A549 treated with Hydrocortisone at 1 μM for 4 hours (cell line): ENCODE data around the gene DHFR2. TPM values are rescaled to one million over a fixed set of nuclear protein-coding genes. Genes with fewer than 3 reads are reported as not detected.

Source experiments
- total RNA-seq: library from RNA; stranded (reverse); fragments of 200-300 nt; extraction: Qiagen RNA extraction; gene quantifications from 5 replicates; pipeline ENCODE4 v1.2.3, GENCODE V29; 2022

The DHFR2 gene
- 2.6 to 4.2 TPM (median 3.3 TPM) in 5 replicates for total RNA-seq

DNA sequence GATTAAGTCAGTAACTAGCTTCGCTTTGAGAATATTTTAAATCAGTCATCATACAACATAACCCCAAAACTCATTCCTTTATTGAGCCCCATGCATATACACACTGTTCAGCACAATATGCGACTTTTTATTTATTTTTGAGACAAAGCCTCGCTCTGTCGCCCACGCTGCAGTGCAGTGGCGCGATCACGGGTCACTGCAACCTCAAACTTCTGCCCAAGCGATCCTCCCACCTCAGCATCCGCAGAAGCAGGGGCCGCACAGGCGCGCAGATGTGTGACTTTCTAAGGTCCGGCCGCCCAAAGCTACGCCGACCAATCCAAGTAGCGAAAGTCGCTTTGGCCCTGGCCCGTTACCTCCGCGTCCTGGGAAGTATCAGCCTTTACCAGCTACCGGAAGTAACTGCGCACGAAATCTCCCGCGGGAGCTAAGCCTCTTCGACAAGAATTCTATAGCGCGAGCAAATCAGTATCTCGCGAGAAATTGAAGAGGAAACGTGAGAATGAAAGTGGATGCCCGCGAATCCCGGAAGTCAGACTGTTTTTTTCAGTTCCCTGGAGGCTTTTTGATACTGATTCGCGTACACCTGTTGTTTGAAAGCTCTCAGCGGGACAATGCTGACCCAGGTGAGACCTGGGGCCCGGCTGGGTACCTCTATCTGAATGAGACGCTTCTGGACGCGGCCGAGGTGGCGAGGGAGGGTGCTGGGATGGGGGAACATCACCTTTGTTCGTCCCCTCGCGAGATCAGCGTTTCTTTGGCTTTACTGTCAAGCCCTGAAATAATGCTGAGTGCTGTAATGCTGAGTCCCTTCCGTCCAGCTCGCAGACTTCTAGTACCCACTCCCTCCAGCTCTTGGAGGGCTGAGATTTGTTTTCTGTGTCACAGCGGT, at the start of gene DHFR2, which contains the start of gene NSUN3:
Gene DHFR2 (minus strand): TSS at position 404 of the 892 bp plus-strand sequence. CDS start 1,405 bp downstream, outside the sequence.
Gene NSUN3 (plus strand): TSS at position 549 of the 892 bp plus-strand sequence. CDS start 66 bp downstream, at position 615.

DNA sequence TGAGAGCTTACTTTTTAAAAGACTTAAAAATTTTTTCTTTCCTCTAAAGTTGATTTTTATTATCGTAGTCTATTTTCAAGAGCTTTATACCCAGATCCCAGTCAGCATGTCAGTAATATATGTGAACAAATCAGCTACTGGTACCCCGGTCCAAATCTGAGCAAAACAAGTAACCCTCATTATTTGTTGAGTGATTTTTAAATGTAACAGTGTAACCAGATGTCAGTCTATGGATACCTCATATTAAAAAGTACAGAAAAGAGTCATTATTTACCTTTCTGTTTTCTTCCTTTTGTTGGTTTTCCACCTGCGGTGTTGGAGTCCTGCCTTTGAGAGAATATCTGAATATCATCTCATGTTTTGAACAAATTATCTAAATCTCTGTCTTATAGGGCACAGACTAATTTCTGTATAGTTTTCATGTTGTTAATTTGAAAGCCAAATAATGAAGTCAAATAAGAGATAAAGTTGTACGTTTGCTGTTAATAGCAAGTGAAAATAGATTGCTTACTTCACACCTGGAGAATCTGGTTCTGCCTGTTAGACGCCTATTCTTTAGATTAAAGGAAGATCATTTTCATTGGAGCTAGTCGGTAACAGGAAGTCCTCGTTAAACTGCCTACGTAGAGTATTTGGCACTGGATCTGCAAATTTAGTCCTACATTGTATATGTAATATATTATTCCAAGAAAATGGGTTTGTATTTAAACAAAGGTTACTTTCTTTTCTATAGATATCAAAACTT, 34.5 kb downstream of the DHFR2 start, which contains the start of gene STX19:
Gene STX19 (minus strand): TSS at position 505 of the 745 bp plus-strand sequence. CDS start 13,328 bp downstream, outside the sequence.

Other genes starting within 250 kb of the DHFR2 start
- gene PROS1, start 89.0 kb downstream of the DHFR2 start, total RNA-seq = 9.1 to 13.9 TPM (median 11.6 TPM) in 5 replicates
- 9.9 to 14.5 TPM (median 11.9 TPM) in 5 replicates for gene ARL13B, start 82.8 kb downstream of the DHFR2 start, total RNA-seq
- gene STX19, start 34.3 kb downstream of the DHFR2 start, total RNA-seq = 0.07 to 0.11 TPM in 2 of 5 replicates, not detected in the others
- 5.3 to 7.2 TPM (median 6.1 TPM) in 5 replicates for gene NSUN3, start 145 bp upstream of the DHFR2 start, total RNA-seq